ENCODE data around the gene CNTN1.

The CNTN1 gene

DNA sequence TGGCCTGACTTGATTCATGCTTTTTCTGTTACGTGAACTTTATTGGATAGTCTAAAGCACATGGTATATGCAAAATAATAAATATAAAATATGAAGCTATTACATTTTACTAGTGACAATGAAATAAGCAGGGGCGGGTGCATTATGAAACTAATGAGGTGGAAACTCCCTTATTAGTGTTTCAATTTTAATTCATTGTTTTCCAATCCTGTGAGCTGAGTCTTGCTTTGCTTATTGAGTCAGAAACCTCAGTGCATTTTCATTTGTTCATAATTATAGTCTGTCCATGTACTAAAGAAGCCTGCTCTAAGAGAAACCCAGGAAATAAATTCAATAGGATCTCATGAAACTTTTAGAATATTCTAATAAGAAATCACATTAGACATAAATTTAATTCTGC, 78.5 kb downstream of the CNTN1 start:
- Mint-ChIP-seq H3K27me3 (no peaks in the 10 kb centered on the region), H3K4me1 (ENCODE audit: low read depth) (no peaks in the 10 kb centered on the region), H3K27ac (no peak overlapping the region), H3K9me3 (no peaks in the 10 kb centered on the region), H3K36me3 (ENCODE audit: low read depth) (no peaks in the 10 kb centered on the region), H3K4me3 (no peak overlapping the region)
- DNase-seq, result no peak

DNA sequence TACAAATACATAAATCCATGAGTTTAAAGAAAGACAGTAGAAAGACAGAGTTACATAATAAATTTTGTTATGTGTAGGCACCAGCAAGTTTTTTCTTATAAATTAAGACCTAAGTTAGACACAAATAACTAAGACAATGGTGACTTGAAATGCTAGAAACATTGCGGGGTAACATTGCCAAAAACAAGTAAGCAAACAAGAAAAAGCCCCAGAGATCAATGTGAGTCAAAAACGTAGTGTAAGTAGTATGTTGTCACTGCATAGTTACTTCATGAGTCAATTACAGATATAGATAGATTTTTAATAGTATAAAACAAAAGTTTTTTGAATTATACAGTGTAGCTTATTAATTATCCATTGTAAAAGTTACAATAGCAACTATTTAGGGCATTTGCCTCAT, 83.4 kb downstream of the CNTN1 start:
- Mint-ChIP-seq H3K4me1 (ENCODE audit: low read depth) (no peaks in the 10 kb centered on the region), H3K36me3 (ENCODE audit: low read depth) (no peaks in the 10 kb centered on the region), H3K27ac (no peak overlapping the region), H3K4me3 (no peak overlapping the region), H3K27me3 (no peaks in the 10 kb centered on the region), H3K9me3 (no peaks in the 10 kb centered on the region)
- DNase-seq, result no peak

DNA sequence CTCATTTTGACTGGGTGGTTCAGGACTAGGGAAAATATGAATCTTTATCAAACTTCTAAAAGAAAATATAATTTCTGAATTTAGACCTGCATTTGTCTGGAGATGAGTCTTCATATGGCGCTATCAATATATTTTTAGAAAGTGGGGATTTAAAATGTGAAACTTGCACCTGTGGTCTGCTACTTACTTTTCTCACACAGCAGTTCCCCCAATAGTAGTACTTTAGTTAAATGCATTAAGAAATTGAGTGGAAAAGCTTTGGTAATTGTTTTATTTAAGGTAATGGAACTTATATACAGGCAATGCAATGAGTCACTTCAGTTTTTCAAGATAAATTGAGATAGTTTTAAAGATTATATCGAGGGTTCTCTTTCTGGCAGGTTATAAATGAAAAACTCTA, 91.9 kb downstream of the CNTN1 start:
- Mint-ChIP-seq H3K36me3 (ENCODE audit: low read depth) (no peaks in the 10 kb centered on the region), H3K4me3 (no peak overlapping the region), H3K27me3 (no peaks in the 10 kb centered on the region), H3K9me3 (peaks cover 3% of the 10 kb centered on the region), H3K27ac (no peak overlapping the region), H3K4me1 (ENCODE audit: low read depth) (no peaks in the 10 kb centered on the region)
- DNase-seq, result no peak

DNA sequence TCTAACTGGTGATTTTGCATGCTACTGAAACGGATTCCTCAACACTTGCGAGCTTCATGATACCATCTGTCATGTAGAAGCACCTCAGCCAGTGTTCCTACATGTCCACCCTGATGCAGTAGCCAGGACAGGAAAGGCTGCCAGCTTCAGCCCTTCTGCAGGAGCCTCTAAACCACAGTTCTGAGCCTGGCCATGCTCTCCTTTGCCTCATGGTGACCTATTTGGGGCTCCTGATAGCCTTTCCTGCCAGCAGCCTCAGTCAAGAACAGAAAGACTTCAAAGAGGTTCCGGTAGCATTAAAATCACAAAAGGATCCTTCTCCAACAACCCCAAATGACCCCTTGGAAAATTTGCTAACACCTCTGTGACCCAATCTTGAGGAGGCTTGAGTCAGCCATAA, 96.0 kb downstream of the CNTN1 start:
- Mint-ChIP-seq H3K9me3 (peaks cover 3% of the 10 kb centered on the region), H3K36me3 (ENCODE audit: low read depth) (no peaks in the 10 kb centered on the region), H3K27ac (no peak overlapping the region), H3K4me3 (no peak overlapping the region), H3K4me1 (ENCODE audit: low read depth) (no peaks in the 10 kb centered on the region), H3K27me3 (no peaks in the 10 kb centered on the region)
- no peak for DNase-seq

DNA sequence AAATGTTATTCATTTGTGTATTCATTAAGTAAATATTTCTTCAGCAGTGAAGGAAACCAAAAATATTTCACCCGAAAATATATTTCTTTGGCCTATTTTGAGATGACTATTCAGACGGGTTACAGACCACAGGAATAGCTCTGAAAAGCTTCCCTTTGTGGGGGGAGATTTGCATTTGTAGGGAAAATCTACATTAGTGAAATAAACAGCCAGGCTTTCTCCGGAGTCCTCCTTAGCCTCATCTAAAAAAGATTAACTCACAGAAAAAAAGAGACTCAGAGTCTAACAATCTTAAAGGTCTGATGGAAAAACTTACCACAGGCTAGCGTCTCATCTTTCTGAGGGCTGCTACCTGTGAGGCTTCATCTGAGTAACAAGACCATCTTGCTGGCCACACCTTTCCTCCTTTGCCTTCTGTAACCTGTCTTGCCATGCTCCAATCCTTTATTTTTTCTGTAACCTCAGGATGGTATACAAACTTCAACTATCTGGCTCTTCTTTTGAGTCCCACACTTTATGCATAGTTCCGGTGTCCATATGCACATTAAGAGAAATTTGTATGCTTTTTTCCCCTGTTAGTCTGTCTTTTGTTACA, 100.7 kb downstream of the CNTN1 start:
- Mint-ChIP-seq H3K27ac (no peak overlapping the region), H3K36me3 (ENCODE audit: low read depth) (no peaks in the 10 kb centered on the region), H3K4me3 (no peak overlapping the region), H3K9me3 (no peaks in the 10 kb centered on the region), H3K4me1 (ENCODE audit: low read depth) (no peaks in the 10 kb centered on the region), H3K27me3 (no peaks in the 10 kb centered on the region)
- DNase-seq, result no peak

DNA sequence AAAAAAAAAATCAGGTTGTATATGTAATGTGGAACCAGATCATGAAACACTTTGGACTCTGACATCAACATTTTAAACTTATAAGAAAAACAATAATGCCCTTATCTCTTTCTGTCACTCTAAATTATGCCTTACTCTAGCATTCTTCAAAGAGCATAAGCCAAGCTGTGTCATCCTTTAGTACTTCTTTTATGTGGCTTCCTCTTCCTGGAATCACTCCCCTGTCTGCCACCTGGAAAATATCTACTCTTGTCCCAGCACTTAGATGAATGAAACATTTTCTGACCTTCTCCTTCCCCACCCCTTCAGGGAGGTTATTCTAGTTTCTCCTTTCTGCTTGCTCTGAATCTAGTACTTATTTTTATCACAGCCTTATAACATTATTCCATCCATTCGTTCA, 101.2 kb downstream of the CNTN1 start:
- no peak overlapping the region for H3K4me3 Mint-ChIP-seq
- no peaks in the 10 kb centered on the region for H3K27me3 Mint-ChIP-seq
- H3K27ac Mint-ChIP-seq, result no peak overlapping the region

DNA sequence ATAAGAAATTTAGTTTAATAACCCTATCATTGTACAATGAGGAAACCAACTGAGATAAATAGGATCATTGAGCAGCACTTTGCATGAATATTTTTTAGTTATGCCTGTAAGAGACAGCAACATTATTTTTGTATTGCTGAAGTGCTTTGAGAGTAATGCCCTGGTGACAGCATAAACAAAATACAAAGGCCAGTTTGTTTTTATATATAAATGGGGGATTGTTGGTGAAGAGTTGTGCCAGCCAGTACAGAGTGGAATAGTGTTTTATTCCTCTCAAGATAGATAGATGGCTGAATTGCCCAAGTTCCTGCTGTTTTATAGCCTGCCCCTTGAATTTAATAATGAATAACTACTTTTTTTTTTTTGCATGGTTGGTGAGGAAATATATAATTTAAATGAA, 101.8 kb downstream of the CNTN1 start:
- H3K27ac Mint-ChIP-seq, result no peak overlapping the region
- no peaks in the 10 kb centered on the region for H3K4me1 Mint-ChIP-seq (ENCODE audit: low read depth)
- no peak for DNase-seq
- H3K9me3 Mint-ChIP-seq, result no peaks in the 10 kb centered on the region
- no peaks in the 10 kb centered on the region for H3K27me3 Mint-ChIP-seq
- no peaks in the 10 kb centered on the region for H3K36me3 Mint-ChIP-seq (ENCODE audit: low read depth)
- no peak overlapping the region for H3K4me3 Mint-ChIP-seq

More for the DNA sequence above, 101.2 kb downstream of the CNTN1 start:
- H3K4me1 Mint-ChIP-seq (ENCODE audit: low read depth), result no peaks in the 10 kb centered on the region
- no peak for DNase-seq
- H3K9me3 Mint-ChIP-seq, result no peaks in the 10 kb centered on the region
- no peaks in the 10 kb centered on the region for H3K36me3 Mint-ChIP-seq (ENCODE audit: low read depth)

DNA sequence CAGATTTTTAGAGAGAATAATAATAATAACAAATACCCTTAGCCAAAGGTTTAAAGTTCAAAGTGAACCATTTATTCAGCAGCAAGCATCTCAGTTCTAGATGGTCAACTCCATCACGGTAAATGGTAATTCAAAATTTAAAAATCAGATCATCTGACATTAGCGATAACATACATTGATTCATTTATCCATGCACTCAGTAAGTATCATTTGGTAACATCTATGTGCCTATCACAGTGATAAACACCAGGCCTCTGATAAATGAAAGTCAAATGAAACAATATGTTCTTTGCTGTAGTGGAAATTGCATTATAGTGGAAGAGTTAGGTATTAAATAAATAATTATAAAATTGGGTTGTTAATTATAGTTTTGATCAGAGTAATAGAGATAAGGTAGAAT, 108.8 kb downstream of the CNTN1 start:
- no peak overlapping the region for H3K4me3 Mint-ChIP-seq
- H3K27ac Mint-ChIP-seq, result no peak overlapping the region
- no peaks in the 10 kb centered on the region for H3K9me3 Mint-ChIP-seq
- H3K4me1 Mint-ChIP-seq (ENCODE audit: low read depth), result no peaks in the 10 kb centered on the region
- DNase-seq, result no peak
- H3K36me3 Mint-ChIP-seq (ENCODE audit: low read depth), result no peaks in the 10 kb centered on the region
- no peaks in the 10 kb centered on the region for H3K27me3 Mint-ChIP-seq

DNA sequence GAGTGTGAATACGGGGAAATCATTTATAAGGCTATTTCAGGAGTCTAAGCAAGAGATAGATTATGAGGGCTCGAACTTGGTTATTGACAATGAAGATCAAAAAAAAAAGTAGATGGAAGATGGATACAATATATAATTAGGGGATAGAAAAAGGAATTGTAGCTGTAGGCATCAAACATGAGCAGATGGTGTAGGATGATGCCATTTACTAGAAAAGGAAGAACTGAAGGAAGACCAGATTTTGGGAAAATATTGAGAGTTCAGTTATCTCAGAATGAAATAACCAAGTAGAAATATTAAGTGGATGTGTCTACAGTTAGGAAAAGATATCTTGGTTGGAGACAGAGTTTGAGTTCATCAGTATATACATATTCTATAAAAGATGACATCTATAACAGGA, 109.6 kb downstream of the CNTN1 start:
- Mint-ChIP-seq H3K27me3 (no peaks in the 10 kb centered on the region), H3K4me1 (ENCODE audit: low read depth) (no peaks in the 10 kb centered on the region), H3K4me3 (no peak overlapping the region), H3K27ac (no peak overlapping the region), H3K9me3 (no peaks in the 10 kb centered on the region), H3K36me3 (ENCODE audit: low read depth) (no peaks in the 10 kb centered on the region)
- no peak for DNase-seq

DNA sequence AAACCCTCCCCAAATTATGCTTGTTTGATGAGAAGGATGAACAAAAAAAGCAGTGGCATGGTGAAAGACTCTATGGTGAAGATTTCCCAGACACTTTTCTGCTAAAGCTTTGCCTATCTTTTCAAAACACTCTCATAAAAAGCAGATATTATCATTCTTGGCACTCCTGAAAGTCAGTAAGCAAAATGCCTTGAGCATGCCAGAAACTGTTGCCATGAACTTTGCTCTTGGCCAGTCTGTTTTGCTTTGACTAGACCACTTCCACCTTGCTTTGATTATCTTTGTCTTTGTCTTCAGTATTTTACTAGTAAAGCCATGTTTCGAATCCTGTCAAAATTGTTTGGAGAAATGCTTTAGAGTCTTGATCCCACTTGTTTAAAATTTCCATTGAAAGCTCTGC, 110.4 kb downstream of the CNTN1 start:
- no peaks in the 10 kb centered on the region for H3K9me3 Mint-ChIP-seq
- H3K27me3 Mint-ChIP-seq, result no peaks in the 10 kb centered on the region
- no peaks in the 10 kb centered on the region for H3K4me1 Mint-ChIP-seq (ENCODE audit: low read depth)
- no peaks in the 10 kb centered on the region for H3K36me3 Mint-ChIP-seq (ENCODE audit: low read depth)
- no peak overlapping the region for H3K27ac Mint-ChIP-seq
- no peak for DNase-seq
- no peak overlapping the region for H3K4me3 Mint-ChIP-seq

DNA sequence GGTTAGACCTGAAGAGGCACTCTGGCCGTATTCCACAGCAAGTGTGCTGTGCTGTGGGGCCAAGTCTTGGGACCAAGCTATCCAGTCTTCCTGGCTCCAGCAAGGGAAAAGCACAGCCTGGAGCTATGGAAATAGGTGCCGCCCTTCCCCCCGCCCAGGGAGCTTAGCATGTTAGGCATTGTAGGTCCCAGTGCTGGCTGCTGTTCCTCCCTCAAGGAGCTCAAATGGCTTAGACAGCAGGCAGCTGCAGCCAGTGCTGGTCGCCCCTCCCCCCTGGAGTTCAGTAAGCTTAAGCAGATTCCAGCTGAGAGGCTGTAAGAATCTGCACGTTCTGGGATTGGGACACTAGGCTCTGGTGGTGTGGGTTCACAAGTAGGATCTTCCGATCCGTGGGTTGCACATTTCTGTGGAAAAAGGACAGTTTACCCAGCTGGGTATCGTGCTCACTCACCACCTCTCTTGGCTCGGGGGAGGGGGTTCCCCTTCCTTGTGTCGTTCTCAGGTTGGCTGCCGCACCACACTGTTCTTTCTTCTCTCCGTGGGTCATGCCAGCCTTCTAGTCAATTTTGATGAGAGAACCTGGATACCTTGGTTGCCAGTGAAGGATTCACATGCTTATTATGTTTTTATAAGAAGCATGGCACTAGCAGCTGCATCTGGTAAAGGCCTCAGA, 127.3 kb downstream of the CNTN1 start:
- Mint-ChIP-seq H3K27ac (no peak overlapping the region), H3K4me3 (no peak overlapping the region), H3K4me1 (ENCODE audit: low read depth) (no peaks in the 10 kb centered on the region), H3K9me3 (peaks cover 16% of the 10 kb centered on the region), H3K36me3 (ENCODE audit: low read depth) (no peaks in the 10 kb centered on the region), H3K27me3 (no peaks in the 10 kb centered on the region)
- DNase-seq, result no peak

DNA sequence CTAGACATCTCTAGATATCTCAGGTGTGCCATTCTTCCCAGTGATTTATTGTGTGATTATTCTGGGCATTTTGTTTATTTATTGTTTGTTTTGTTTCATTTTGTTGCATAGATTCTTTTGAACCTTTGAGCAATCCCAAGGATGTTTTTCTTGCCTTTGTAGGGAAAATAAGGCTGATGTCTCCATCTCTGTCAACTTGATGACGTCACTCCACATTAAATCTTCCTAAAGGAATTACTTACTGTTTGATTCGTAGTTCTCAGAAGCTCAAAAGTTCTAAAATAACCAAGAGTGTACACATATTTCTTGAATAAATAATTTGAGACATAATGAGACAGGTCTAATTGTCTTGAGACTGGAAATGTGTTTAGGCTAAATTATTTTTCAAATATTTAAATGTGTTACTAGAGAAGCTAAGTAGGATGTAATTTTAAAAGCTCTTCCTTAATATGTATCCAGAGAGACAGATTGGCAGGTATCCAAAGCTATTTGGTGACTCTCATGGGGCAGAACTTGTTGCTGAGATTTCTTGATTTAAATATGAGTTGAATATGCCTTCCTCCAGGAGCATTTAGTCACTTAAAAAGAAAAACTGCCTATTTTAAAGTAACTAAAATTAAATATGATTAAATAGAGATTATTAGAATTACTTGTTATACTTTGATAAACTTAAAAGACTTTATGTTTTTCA, 128.7 kb downstream of the CNTN1 start:
- no peaks in the 10 kb centered on the region for H3K27me3 Mint-ChIP-seq
- H3K36me3 Mint-ChIP-seq (ENCODE audit: low read depth), result no peaks in the 10 kb centered on the region
- no peaks in the 10 kb centered on the region for H3K4me1 Mint-ChIP-seq (ENCODE audit: low read depth)
- no peak overlapping the region for H3K4me3 Mint-ChIP-seq
- DNase-seq, result no peak
- H3K9me3 Mint-ChIP-seq, result peaks cover 18% of the 10 kb centered on the region
- no peak overlapping the region for H3K27ac Mint-ChIP-seq

DNA sequence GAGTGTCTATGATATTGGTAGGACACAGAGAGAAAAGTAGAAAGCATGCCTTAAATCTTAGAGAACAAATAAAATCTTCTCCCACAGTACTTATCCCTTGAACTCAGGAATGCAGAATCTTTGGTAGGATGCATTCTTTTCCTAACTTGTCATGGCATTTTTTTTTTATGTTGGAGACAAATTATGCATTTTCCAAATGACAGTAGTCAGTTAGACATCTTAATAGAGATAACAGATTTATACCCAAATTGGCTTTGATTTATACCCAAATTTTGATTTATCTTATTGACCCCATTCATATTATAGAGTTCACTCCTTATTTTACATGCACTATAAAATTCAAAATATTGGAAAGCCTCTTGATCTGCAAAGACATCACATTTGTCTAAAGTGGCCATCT, 132.9 kb downstream of the CNTN1 start:
- H3K27ac Mint-ChIP-seq, result no peak overlapping the region
- peaks cover 6% of the 10 kb centered on the region for H3K9me3 Mint-ChIP-seq
- H3K4me1 Mint-ChIP-seq (ENCODE audit: low read depth), result no peaks in the 10 kb centered on the region
- no peaks in the 10 kb centered on the region for H3K36me3 Mint-ChIP-seq (ENCODE audit: low read depth)
- no peaks in the 10 kb centered on the region for H3K27me3 Mint-ChIP-seq
- no peak overlapping the region for H3K4me3 Mint-ChIP-seq
- no peak for DNase-seq

DNA sequence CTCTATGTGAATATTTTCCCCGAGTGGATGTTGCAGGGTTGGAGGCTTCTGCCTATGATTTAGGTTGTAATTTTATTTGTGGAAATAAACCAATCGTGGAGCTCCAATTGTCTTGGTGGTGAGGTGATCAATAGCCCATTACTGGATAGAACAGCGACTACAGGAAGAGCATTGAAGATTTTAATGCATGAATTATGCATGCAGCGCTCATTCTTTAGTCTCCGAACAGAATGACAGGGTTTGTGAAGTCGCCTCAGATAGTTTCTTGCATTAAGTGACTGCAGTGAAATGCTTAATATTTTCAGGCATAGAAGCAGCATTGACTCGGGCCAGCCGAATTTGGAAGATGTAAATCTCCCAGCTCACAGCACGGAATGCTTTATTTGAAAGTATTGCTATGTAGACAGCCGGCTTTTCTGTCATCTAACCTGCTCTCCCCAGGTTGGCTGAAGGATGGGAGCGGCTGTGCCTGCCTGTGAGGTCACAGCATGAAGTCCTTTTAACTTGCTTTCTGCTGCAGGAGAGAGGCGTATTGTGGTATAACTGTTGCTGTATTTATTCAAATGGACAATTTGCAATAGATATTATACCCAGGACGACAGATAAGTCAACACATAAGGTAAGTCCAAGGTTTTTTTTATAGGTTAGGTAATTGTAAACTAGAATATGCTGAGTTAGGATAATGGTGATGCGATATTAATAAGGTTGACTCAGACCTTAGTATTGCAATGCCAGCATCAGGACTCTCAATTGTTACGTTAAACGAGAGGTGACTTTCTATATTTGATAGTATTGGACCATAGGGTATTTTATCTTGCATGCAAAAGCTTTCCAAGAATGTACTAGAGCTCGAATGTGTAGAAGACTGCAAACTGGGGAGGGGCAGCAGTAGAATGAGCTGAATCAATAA, 135.7 kb downstream of the CNTN1 start:
- H3K27me3 Mint-ChIP-seq, result no peaks in the 10 kb centered on the region
- no peak overlapping the region for H3K4me3 Mint-ChIP-seq
- H3K36me3 Mint-ChIP-seq (ENCODE audit: low read depth), result no peaks in the 10 kb centered on the region
- H3K9me3 Mint-ChIP-seq, result peaks cover 2% of the 10 kb centered on the region
- H3K4me1 Mint-ChIP-seq (ENCODE audit: low read depth), result no peaks in the 10 kb centered on the region
- H3K27ac Mint-ChIP-seq, result no peak overlapping the region
- no peak for DNase-seq

DNA sequence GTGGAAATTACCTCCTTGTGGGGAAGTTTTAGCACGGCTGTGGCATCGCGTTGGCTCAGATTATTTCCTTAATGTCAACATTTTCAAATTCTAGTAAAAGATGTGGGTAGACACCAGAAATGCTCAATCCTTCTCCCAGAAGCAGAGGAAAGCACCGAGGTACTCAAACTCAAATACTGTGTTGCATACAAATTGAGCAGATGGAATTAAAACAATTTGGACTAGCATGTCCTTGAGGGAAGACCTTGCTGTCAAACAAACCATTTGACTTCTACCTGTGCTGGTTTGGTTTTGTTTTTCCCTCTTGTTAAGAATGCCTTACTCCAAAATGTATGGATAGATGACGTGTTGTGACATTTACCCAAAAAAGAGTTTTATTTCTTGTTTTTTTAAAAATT, 136.4 kb downstream of the CNTN1 start:
- Mint-ChIP-seq H3K4me3 (no peak overlapping the region), H3K9me3 (peaks cover 2% of the 10 kb centered on the region), H3K27ac (no peak overlapping the region)

More for the DNA sequence above, 136.4 kb downstream of the CNTN1 start:
- DNase-seq, result no peak
- H3K27me3 Mint-ChIP-seq, result no peaks in the 10 kb centered on the region
- no peaks in the 10 kb centered on the region for H3K36me3 Mint-ChIP-seq (ENCODE audit: low read depth)
- no peaks in the 10 kb centered on the region for H3K4me1 Mint-ChIP-seq (ENCODE audit: low read depth)
